SHP77 (cell line): Measurements from ENCODE around the gene ANXA3.
"Not testable (repeated sequence)": the region's sequence is repeated elsewhere in the genome, so short reads cannot be mapped to it uniquely, and the experiment has no call there.

Experiments
- DNase-seq, 2 experiments: peaks; one replicate each; lab custom pipeline; 2025; lab: John Stamatoyannopoulos, UW

The ANXA3 gene

GRCh38 chr4:78543424-78544125 lies 8.0 kb upstream of the ANXA3 start:
- DNase-seq: no peak

- no peak for DNase-seq
Observed at GRCh38 chr4:78544678-78545077, 6.9 kb upstream of the ANXA3 start.

GRCh38 chr4:78545275-78546246 lies 6.0 kb upstream of the ANXA3 start:
- no peak for DNase-seq

GRCh38 chr4:78547899-78548298 lies 3.7 kb upstream of the ANXA3 start:
- not testable (repeated sequence) for DNase-seq

- not testable (repeated sequence) for DNase-seq
Observed at GRCh38 chr4:78548889-78549288, 2.7 kb upstream of the ANXA3 start.

GRCh38 chr4:78552389-78553042 lies 946 bp downstream of the ANXA3 start:
- DNase-seq: no peak

GRCh38 chr4:78553043-78553396 lies 1.4 kb downstream of the ANXA3 start:
- no peak for DNase-seq

GRCh38 chr4:78553529-78554060 lies 2.0 kb downstream of the ANXA3 start:
- DNase-seq: no peak

GRCh38 chr4:78556665-78557064 lies 5.1 kb downstream of the ANXA3 start:
- no peak for DNase-seq

- no peak for DNase-seq
Observed at GRCh38 chr4:78557841-78558240, 6.3 kb downstream of the ANXA3 start.

DNA sequence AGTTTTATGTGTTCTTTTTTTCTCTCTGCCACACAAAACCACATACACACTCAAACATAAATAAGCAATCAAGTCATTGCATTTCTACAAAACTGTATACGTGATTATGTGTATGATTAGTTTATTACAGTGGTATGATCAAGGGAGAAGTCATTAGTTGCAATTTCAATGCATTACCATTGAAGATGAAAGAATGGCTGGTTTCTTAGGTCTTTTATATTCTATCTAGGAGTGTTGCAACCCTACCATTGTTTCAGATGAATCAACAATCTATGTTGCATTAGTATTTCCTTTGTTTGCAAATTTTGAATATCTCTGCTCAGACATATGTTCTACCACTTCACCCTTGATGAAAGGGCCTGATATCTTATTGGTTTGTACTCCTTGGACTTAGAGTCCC lies 6.8 kb downstream of the ANXA3 start:
- DNase-seq: no peak

GRCh38 chr4:78560296-78560963 lies 8.9 kb downstream of the ANXA3 start:
- DNase-seq: no peak

- no peak for DNase-seq
Observed at GRCh38 chr4:78561677-78562076, 10.1 kb downstream of the ANXA3 start.

- no peak for DNase-seq
Observed at GRCh38 chr4:78562687-78563086, 11.1 kb downstream of the ANXA3 start.

- no peak for DNase-seq
Observed at GRCh38 chr4:78565971-78566372, 14.4 kb downstream of the ANXA3 start.

DNA sequence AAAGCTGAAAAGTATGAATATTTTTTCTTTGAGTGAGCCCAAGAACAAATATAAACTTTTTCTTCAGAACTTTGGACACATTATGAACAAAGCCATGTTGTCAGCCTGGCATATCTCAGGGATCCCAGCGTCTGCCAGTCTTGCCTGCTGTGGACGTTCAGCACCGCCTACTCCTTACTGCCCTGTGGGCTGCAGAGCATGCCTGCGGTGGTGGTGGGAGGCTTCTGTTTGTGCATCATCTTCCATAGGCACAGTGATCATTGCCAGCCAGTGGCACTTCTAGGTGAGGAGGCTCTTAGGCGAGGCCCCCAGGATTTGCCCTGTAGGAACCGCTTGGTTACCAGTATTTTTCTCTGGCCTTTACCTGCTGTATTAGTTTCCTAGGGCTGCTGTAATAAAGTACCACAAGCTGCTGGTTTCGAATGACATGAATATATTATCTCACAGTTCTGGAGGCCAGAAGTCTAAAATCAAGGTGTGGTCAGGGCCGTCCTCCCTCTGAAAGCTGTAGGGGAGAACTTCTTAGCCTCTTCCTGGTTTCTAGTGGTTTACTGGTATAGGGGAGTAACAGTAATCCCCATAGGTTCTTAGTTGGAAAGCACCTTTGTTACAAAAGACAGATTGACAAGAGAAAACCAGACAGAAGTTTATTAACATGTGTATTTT lies 15.4 kb downstream of the ANXA3 start:
- no peak for DNase-seq

DNA sequence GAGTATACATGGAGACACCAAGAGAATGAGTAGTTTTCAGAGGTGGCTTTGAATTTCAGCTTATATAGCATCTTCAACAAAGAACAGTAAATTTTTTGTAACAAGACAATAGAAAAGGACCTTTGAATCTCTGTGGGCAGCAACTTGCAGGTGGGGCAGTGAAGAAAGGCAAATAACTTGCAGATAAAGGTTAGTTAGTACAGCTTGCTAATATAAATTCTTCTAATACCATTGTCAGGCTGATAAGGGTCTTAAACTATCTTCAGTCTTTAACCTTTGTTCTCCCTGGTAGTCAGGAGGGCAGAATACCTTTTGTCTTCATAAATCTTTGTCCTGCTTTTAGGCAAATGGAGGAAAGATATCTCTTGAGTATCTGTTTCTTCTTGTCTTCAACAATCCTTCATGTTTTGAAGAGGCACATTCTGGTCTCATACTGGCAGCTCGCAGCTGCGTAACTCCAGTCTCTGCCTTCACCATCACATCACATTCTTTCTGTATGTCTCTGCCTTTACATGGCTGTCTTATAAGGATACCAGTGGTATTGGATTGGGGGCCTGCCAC lies 16.0 kb downstream of the ANXA3 start:
- DNase-seq: no peak

DNA sequence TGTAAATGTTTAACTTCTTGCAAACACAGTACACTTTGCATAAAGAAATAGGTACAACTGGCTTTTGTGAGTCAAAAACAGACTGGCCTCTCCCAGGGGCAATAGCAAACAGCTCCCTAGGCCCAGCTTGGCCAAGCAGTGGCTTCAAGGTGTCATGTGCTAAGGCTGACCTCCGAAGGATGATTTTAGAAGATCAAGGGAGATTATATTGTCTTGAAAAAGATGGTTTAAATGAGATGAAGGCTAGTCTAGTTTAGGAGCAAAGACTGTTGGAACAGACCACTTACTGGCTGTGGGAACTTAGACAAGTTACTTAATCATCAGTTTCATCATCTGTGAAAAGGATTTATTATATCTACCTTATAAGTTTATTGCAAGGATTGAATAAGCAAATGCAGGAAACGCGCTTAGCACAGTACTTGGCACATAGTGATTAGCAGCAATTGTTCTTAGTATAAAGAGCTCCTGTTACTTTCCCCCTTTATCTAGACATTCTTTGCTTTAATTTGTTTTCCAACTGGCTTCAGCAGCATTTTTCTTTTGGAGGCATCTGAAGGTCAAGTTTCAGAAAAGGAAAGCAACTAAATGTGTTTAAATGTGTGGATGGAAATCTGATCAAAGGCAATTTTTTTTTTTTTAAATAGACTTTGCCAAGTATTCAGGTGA lies 17.2 kb downstream of the ANXA3 start:
- DNase-seq: no peak

- DNase-seq: no peak
Observed at GRCh38 chr4:78569306-78569821, 17.8 kb downstream of the ANXA3 start.

- DNase-seq: no peak
Observed at GRCh38 chr4:78570117-78570516, 18.5 kb downstream of the ANXA3 start.
